ENCODE data around the gene GRIK1. TPM values are rescaled to one million over a fixed set of nuclear protein-coding genes. Genes with fewer than 3 reads are reported as not detected.

GRIK1 gene
- total RNA-seq, 1 experiment from 2014 or later = not detected

GRCh38 chr21:29843804-29844203 lies 96.0 kb downstream of the GRIK1 start:
- intact Hi-C loops (cut with micrococcal nuclease; ENCODE audit: unreplicated experiment) = loop anchor here (10.0 kb wide), 1 partner anchor 149 kb away; no protein-coding TSS in a partner anchor
- CTCF ChIA-PET = no interaction called here
- peaks cover 30% of the 10 kb centered on the region for H3K27me3 Mint-ChIP-seq (ENCODE audit: insufficient read depth, unreplicated experiment)

GRCh38 chr21:29834617-29835016 lies 105.2 kb downstream of the GRIK1 start:
- no peak for TF ChIP-seq CTCF (IDR thresholded peaks at IDR 0.05; ENCODE audit: insufficient read depth in 1 of 2, low read depth in 1 of 2, low read length in 1 of 2, severe bottlenecking in 1 of 2, unreplicated experiment in 1 of 2)
- CTCF ChIA-PET = interaction anchor here (0.5 kb wide), 1 partner anchor 324 kb away, joined by 3 read pairs; no protein-coding TSS in a partner anchor
- no peaks in the 10 kb centered on the region for H3K9me3 ChIP-seq
- H3K27me3 Mint-ChIP-seq (ENCODE audit: insufficient read depth, unreplicated experiment) = peaks cover 4% of the 10 kb centered on the region
- no peak for DNase-seq
- H3K9me3 Mint-ChIP-seq (ENCODE audit: unreplicated experiment) = peaks cover 42% of the 10 kb centered on the region
- H3K36me3 Mint-ChIP-seq (ENCODE audit: insufficient read depth, unreplicated experiment) = no peaks in the 10 kb centered on the region
- H3K27ac Mint-ChIP-seq (ENCODE audit: unreplicated experiment) = no peak overlapping the region
- POLR2A ChIA-PET = no interaction called here
- no peaks in the 10 kb centered on the region for H3K36me3 ChIP-seq (ENCODE audit: control insufficient read depth, insufficient read depth, low read length)
- no peaks in the 10 kb centered on the region for H3K4me1 Mint-ChIP-seq (ENCODE audit: low read depth, unreplicated experiment)
- H3K4me1 ChIP-seq = no peaks in the 10 kb centered on the region
- no peak overlapping the region for H3K4me3 Mint-ChIP-seq (ENCODE audit: unreplicated experiment)
- no TSS peak for BruUV-seq (replicated peaks)
- no peaks in the 10 kb centered on the region for H3K27me3 ChIP-seq (replicated peaks; ENCODE audit: control insufficient read depth, insufficient read depth, low read length)
- intact Hi-C loops (cut with micrococcal nuclease; ENCODE audit: unreplicated experiment) = no loop called here
- no peak overlapping the region for H3K4me3 ChIP-seq (ENCODE audit: low read depth, low read length)

More at GRCh38 chr21:29843804-29844203, 96.0 kb downstream of the GRIK1 start:
- BruUV-seq (replicated peaks) = no TSS peak
- no peak for TF ChIP-seq CTCF (IDR thresholded peaks at IDR 0.05; ENCODE audit: insufficient read depth in 1 of 2, low read depth in 1 of 2, low read length in 1 of 2, severe bottlenecking in 1 of 2, unreplicated experiment in 1 of 2)
- no peaks in the 10 kb centered on the region for H3K36me3 ChIP-seq (ENCODE audit: control insufficient read depth, insufficient read depth, low read length)
- no peak overlapping the region for H3K4me3 ChIP-seq (ENCODE audit: low read depth, low read length)
- Mint-ChIP-seq H3K4me3 (ENCODE audit: unreplicated experiment) (no peak overlapping the region), H3K9me3 (ENCODE audit: unreplicated experiment) (no peaks in the 10 kb centered on the region), H3K27ac (ENCODE audit: unreplicated experiment) (no peak overlapping the region), H3K36me3 (ENCODE audit: insufficient read depth, unreplicated experiment) (no peaks in the 10 kb centered on the region), H3K4me1 (ENCODE audit: low read depth, unreplicated experiment) (no peaks in the 10 kb centered on the region)
- no peaks in the 10 kb centered on the region for H3K9me3 ChIP-seq
- DNase-seq = no peak
- POLR2A ChIA-PET = no interaction called here
- H3K27me3 ChIP-seq (replicated peaks; ENCODE audit: control insufficient read depth, insufficient read depth, low read length) = no peaks in the 10 kb centered on the region
- H3K4me1 ChIP-seq = no peaks in the 10 kb centered on the region

GRCh38 chr21:29832217-29832616 lies 107.6 kb downstream of the GRIK1 start:
- no peak overlapping the region for H3K4me3 Mint-ChIP-seq (ENCODE audit: unreplicated experiment)
- TF ChIP-seq CTCF (IDR thresholded peaks at IDR 0.05; ENCODE audit: insufficient read depth in 1 of 2, low read depth in 1 of 2, low read length in 1 of 2, severe bottlenecking in 1 of 2, unreplicated experiment in 1 of 2) = no peak
- Histone ChIP-seq H3K4me3 (ENCODE audit: low read depth, low read length) (no peak overlapping the region), H3K36me3 (ENCODE audit: control insufficient read depth, insufficient read depth, low read length) (no peaks in the 10 kb centered on the region), H3K27me3 (replicated peaks; ENCODE audit: control insufficient read depth, insufficient read depth, low read length) (no peaks in the 10 kb centered on the region), H3K9me3 (peaks cover 4% of the 10 kb centered on the region; the same call in 1 of the 2 replicates), H3K4me1 (no peaks in the 10 kb centered on the region)
- no peak overlapping the region for H3K27ac Mint-ChIP-seq (ENCODE audit: unreplicated experiment)
- POLR2A ChIA-PET = no interaction called here
- H3K27me3 Mint-ChIP-seq (ENCODE audit: insufficient read depth, unreplicated experiment) = no peaks in the 10 kb centered on the region
- peaks cover 42% of the 10 kb centered on the region for H3K9me3 Mint-ChIP-seq (ENCODE audit: unreplicated experiment)
- no peaks in the 10 kb centered on the region for H3K36me3 Mint-ChIP-seq (ENCODE audit: insufficient read depth, unreplicated experiment)
- no peaks in the 10 kb centered on the region for H3K4me1 Mint-ChIP-seq (ENCODE audit: low read depth, unreplicated experiment)
- CTCF ChIA-PET = no interaction called here
- DNase-seq = no peak
- intact Hi-C loops (cut with micrococcal nuclease; ENCODE audit: unreplicated experiment) = no loop called here
- no TSS peak for BruUV-seq (replicated peaks)

Data from Caco-2 (cell line).